ENCODE results near the gene KCTD15.

The KCTD15 gene

DNA sequence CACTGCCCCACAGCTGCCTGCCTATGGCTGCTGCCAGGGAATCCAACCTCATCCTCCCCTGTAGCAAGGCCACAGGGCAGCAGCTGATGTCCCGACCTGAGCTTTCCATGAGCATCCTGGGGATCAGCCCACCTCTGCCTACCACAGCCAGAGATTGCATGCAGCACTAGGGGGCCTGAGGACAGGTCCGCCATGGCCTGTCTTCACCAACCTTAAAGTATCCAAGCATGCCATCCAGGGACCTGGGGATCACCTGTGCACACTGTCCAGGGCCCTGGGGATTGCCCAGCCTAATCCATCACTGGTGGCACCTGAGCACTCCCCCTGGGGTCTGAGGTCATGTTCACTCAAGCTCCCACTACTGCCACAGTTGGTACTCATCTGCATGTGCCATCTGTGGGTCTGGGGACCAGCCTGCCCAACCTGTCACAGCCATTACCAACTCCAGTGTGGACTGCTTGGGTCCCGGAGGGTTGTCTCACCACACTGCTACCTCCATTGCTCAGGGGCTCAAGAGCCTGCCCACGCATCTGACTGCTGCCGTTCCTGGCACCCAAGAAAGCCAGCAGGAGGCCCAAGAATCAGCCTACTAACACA lies 53.0 kb downstream of the KCTD15 start:
- no peak for DNase-seq (ENCODE audit: low read depth in 2 of 2)

GRCh38 chr19:33859016-33859415 lies 62.3 kb downstream of the KCTD15 start:
- no peak for DNase-seq (ENCODE audit: low read depth in 2 of 2)

DNA sequence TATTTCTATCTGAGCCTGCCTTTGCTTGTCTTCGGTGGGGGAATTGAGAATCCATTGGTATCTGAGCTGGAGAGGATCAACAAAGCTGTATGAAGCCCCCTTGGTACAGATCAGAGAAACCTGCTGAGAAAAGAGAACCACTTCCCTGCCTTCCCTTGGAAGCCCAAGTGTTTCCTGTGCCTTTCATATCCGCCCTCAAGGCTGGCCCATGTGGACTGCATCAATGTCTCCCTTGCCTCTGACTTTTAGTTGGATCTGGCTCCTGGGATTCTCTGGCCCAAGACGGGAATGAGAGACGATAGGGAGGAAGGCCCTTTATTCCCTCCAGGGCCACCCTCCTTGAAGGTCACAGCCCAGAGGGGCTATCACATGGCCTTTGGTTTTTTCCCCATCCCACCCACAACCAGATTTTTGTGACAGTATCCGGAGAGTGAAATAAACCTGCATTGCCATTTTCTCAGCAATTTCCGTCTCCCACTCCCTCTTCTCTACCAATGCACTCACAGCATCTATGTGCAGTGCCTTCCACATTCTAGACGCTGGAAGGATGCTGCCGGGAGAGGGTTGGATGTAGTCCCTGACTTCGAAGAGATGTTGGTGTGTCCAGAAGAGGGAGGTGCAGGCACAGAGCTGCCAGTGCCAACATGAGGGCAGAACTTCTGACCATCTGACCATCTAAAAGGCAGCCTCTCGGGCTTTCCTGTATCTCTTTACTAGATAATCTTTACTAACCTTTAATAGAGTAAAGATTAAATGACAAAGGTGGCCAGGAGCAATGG lies 63.8 kb downstream of the KCTD15 start:
- DNase-seq (ENCODE audit: low read depth in 2 of 2): no peak

DNA sequence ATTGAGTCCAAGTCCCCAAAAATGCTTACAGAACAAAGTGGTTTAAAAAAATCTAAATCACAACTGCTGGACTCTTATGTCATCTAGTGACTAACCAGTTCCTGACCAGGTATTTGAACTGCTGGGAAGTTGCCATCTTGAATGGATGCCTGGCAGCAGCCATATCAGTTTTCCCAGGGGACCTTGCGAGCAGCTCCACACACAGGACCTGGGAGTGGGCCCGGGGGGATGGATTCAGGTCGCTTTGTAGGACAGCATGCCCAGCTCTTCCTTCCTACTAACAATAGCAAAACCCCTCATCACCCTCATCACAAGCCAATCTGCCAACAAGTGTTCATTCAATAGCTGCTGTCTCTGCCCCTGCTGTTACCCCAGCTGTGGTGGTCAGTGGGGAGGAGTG lies 65.3 kb downstream of the KCTD15 start:
- no peak for DNase-seq (ENCODE audit: low read depth in 2 of 2)

DNA sequence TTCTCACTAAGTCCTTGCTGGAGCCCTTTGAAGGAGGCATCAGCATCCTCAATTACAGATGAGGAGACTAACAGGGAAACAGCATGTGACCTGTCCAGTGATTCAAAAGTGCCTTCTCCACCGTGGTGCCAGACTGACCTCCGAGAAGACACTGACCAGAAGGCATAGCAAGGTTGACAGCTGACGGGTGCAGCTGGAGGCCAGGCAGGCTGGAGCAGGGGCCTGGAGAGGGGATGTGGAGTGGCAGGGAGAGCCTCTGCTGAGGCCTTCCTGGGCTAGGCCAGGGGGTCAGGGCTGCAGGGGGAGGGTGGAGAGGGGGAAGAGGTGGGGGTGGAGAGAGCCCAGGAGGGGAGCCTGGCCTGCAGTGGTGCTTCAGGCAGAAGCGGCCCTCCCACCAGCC lies 66.3 kb downstream of the KCTD15 start:
- no peak for DNase-seq (ENCODE audit: low read depth in 2 of 2)

GRCh38 chr19:33863436-33863835 lies 66.8 kb downstream of the KCTD15 start:
- no peak for DNase-seq (ENCODE audit: low read depth in 2 of 2)

- DNase-seq (ENCODE audit: low read depth in 2 of 2): no peak
Measured at GRCh38 chr19:33864311-33864850, 67.7 kb downstream of the KCTD15 start.

GRCh38 chr19:33865306-33865705 lies 68.6 kb downstream of the KCTD15 start:
- no peak for DNase-seq (ENCODE audit: low read depth in 2 of 2)
